ENCODE results near the gene RPL11.
A peak's percentile ranks its signal among the peaks of the same experiment; 100 is the strongest.
"Not testable (repeated sequence)": the region's sequence is repeated elsewhere in the genome, so short reads cannot be mapped to it uniquely, and the experiment has no call there.

RPL11 gene

DNA sequence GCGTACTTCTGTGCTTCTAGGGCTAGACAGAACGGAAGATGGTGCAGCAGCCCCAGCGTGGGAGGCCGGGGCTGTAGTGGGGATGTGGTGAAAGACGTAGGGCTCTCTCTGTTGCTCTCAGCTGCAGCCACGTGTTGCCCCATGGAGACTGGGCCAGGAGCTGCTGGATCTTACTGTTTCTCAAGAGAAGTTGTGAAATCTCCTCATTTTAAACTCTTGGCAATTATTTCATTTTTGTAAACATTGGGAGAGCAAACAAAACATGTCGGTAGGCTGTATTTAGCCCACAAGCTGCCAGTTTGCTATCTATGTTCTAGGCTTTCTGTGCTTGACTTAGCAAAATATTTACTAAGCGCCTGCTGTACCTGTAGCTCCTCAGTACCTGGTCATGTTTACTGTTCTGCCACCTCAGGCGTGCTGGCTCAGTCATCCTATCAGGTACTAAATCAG, 35.8 kb downstream of the RPL11 start:
- no peak for DNase-seq (ENCODE audit: low read depth in 1 of 2, low spot score in 1 of 2)

GRCh38 chr1:23732363-23733224, 41.0 kb downstream of the RPL11 start:
- DNase-seq (ENCODE audit: low read depth in 1 of 2, low spot score in 1 of 2) = no peak

DNA sequence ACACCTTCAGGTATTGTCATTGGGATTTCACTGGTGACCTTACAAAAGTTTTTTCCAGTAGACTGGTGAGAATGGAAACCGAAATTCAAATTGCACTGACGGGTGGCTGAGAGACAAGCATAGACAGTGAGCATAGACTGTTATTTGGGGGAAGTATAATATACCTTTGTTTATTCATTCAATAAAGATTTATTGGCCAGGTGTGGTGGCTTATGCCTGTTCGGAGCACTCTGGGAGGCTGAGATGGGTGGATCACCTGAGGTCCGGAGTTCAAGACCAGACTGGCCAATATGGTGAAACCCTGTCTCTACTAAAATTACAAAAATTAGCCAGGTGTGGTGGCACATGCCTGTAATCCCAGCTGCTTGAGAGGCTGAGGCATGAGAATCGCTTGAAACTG, 41.7 kb downstream of the RPL11 start:
- DNase-seq (ENCODE audit: low read depth in 1 of 2, low spot score in 1 of 2) = not testable (repeated sequence)

DNA sequence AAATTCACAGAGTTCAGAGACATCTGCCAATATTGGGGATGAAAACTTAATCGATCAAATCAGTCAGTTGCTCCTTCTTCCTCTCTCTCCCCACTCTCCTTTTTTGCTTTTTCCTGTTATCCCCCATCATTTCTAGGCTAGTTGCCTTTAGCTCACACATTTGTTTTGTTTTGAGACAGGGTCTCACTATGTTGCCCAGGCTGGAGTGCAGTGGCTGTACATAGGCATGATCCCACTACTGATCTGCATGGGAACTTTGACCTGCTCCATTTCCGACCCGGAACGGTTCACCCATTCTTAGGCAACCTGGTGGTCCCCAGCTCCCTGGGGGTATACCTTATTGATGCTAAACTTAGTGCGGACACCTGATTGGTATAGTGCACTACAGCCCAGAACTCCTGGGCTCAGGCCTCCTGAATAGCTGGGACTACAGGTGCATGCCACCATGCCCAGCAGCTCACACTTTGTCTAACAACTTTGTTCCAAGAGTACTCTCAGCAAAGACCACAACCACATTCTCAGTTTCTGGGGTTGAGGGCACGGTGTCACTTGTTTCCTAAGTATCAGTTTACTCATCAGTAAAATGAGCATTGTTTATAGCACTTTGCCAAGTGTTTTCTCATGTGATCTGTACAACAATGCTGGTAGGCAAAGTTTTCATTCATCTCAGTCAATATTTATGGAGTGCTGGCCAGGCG, 45.0 kb downstream of the RPL11 start:
- no peak for DNase-seq (ENCODE audit: low read depth in 1 of 2, low spot score in 1 of 2)

DNA sequence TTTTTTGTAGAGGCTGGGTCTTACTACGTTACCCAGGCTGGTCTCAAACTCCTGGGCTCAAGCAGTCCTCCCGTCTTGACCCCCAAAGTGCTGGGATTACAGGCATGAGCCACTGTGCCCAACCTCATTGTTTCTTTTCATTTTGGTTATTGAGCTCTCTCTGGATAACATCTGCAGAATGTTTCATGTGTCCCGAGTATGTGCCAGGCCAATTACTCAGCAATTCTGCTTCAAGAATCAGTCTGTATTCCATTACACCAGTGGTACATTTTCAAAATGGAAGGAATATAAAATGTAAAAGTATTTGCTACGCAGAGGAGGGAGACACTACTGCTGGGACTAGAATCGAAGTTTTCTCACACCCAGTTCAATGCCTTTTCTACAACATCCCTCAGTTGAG, 50.0 kb downstream of the RPL11 start:
- DNase-seq (ENCODE audit: low read depth in 1 of 2, low spot score in 1 of 2) = no peak

- no peak for DNase-seq (ENCODE audit: low read depth in 1 of 2, low spot score in 1 of 2)
These were observed 51.2 kb downstream of the RPL11 start for GRCh38 chr1:23742670-23743286.

- DNase-seq (ENCODE audit: low read depth in 1 of 2, low spot score in 1 of 2) = peak; percentile 56 to 72
These were observed 51.9 kb downstream of the RPL11 start, which contains the start of gene ELOA for GRCh38 chr1:23743287-23744152. TSS of gene ELOA (plus strand) at chr1:23743471. CDS start at chr1:23743504, 33 bp downstream.

DNA sequence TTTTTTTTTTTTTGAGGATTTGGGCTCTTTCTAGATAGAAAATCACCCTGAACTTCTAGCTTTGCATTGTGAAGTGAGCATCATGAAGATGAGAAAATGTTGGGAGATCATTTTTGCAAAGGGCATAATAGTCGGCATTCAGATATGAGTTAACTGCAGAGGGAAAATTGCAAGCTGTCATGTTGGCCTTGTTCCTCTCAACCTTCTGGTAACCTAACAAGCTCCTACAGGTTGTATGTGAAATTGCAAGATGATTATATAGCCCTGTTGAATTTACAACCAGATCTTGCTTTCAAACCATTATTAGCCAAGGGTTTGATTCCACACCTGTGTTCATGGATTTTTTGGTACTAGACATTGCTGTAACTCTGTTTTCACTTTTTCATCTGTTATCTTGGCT, 53.9 kb downstream of the RPL11 start:
- DNase-seq (ENCODE audit: low read depth in 1 of 2, low spot score in 1 of 2) = no peak

Measured in stimulated activated CD4-positive, alpha-beta T cell treated with anti-CD3 and anti-CD28 coated beads, Interleukin-15, amount 100 ng/mL, for 1 hour (primary cell).